ENCODE data around the gene ESPNL.

The ESPNL gene

GRCh38 chr2:238094438-238095022, 5.6 kb upstream of the ESPNL start:
- no peak overlapping the region for H3K4me3 ChIP-seq (ENCODE audit: low read depth, low read length)
- DNase-seq, result no peak
- no peaks in the 10 kb centered on the region for H3K36me3 ChIP-seq (replicated peaks)
- in situ Hi-C loops (cut with HindIII; ENCODE audit: low pct_ligation_motif_present, low sequenced_read_pairs), result no loop called here
- TF ChIP-seq, protein P1, sequence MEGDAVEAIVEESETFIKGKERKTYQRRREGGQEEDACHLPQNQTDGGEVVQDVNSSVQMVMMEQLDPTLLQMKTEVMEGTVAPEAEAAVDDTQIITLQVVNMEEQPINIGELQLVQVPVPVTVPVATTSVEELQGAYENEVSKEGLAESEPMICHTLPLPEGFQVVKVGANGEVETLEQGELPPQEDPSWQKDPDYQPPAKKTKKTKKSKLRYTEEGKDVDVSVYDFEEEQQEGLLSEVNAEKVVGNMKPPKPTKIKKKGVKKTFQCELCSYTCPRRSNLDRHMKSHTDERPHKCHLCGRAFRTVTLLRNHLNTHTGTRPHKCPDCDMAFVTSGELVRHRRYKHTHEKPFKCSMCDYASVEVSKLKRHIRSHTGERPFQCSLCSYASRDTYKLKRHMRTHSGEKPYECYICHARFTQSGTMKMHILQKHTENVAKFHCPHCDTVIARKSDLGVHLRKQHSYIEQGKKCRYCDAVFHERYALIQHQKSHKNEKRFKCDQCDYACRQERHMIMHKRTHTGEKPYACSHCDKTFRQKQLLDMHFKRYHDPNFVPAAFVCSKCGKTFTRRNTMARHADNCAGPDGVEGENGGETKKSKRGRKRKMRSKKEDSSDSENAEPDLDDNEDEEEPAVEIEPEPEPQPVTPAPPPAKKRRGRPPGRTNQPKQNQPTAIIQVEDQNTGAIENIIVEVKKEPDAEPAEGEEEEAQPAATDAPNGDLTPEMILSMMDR (IDR thresholded peaks at IDR 0.05; ENCODE audit: low read depth, low read length, missing control alignments), result no peak
- no peaks in the 10 kb centered on the region for H3K27me3 ChIP-seq (replicated peaks)
- H3K27ac ChIP-seq, result no peak overlapping the region

- TF ChIP-seq, protein P1 (IDR thresholded peaks at IDR 0.05; ENCODE audit: low read depth, low read length, missing control alignments), result no peak
- in situ Hi-C loops (cut with HindIII; ENCODE audit: low pct_ligation_motif_present, low sequenced_read_pairs), result no loop called here
Measured at GRCh38 chr2:238095143-238095542, 5.0 kb upstream of the ESPNL start.

GRCh38 chr2:238096311-238097011, 3.7 kb upstream of the ESPNL start:
- H3K4me3 ChIP-seq (ENCODE audit: low read depth, low read length), result no peak overlapping the region
- H3K36me3 ChIP-seq (replicated peaks), result no peaks in the 10 kb centered on the region
- H3K27ac ChIP-seq, result no peak overlapping the region
- DNase-seq, result no peak
- in situ Hi-C loops (cut with HindIII; ENCODE audit: low pct_ligation_motif_present, low sequenced_read_pairs), result no loop called here
- no peaks in the 10 kb centered on the region for H3K27me3 ChIP-seq (replicated peaks)
- TF ChIP-seq, protein P1 (IDR thresholded peaks at IDR 0.05; ENCODE audit: low read depth, low read length, missing control alignments), result no peak

More at GRCh38 chr2:238095143-238095542, 5.0 kb upstream of the ESPNL start:
- H3K27ac ChIP-seq, result no peak overlapping the region
- H3K27me3 ChIP-seq (replicated peaks), result no peaks in the 10 kb centered on the region
- no peaks in the 10 kb centered on the region for H3K36me3 ChIP-seq (replicated peaks)
- H3K4me3 ChIP-seq (ENCODE audit: low read depth, low read length), result no peak overlapping the region
- DNase-seq, result no peak

GRCh38 chr2:238097201-238097987, 2.7 kb upstream of the ESPNL start:
- no peaks in the 10 kb centered on the region for H3K36me3 ChIP-seq (replicated peaks)
- in situ Hi-C loops (cut with HindIII; ENCODE audit: low pct_ligation_motif_present, low sequenced_read_pairs), result no loop called here
- no peak for DNase-seq
- H3K4me3 ChIP-seq (ENCODE audit: low read depth, low read length), result no peak overlapping the region
- no peaks in the 10 kb centered on the region for H3K27me3 ChIP-seq (replicated peaks)
- TF ChIP-seq, protein P1 (IDR thresholded peaks at IDR 0.05; ENCODE audit: low read depth, low read length, missing control alignments), result no peak
- H3K27ac ChIP-seq, result no peak overlapping the region

GRCh38 chr2:238097988-238098871, 1.9 kb upstream of the ESPNL start:
- in situ Hi-C loops (cut with HindIII; ENCODE audit: low pct_ligation_motif_present, low sequenced_read_pairs), result no loop called here
- TF ChIP-seq, protein P1 (IDR thresholded peaks at IDR 0.05; ENCODE audit: low read depth, low read length, missing control alignments), result no peak
- H3K27ac ChIP-seq, result no peak overlapping the region
- no peak overlapping the region for H3K4me3 ChIP-seq (ENCODE audit: low read depth, low read length)
- H3K27me3 ChIP-seq (replicated peaks), result no peaks in the 10 kb centered on the region
- H3K36me3 ChIP-seq (replicated peaks), result no peaks in the 10 kb centered on the region
- no peak for DNase-seq

Data from brain microvascular endothelial cell (primary cell).